ENCODE measurements around the gene MRPS16. TPM values are rescaled to one million over a fixed set of nuclear protein-coding genes. Genes with fewer than 3 reads are reported as not detected.
A peak's percentile ranks its signal among the peaks of the same experiment; 100 is the strongest.

MRPS16 gene
- total and polyA plus RNA-seq, 9 of the 15 experiments (the other 6 are each of a cell fraction or from before 2014, with no cell fraction given), result 65.0 to 239 (median 146) TPM

GRCh38 chr10:73252445-73253224, at the start of gene MRPS16 (continued):
- peak; percentile 24; the same call in 1 of the 2 replicates for TF ChIP-seq E2F4 (CRISPR knock-in tag; IDR thresholded peaks at IDR 0.05; ENCODE audit: low read depth)
- TF ChIP-seq IFI16 (CRISPR knock-in tag; IDR thresholded peaks at IDR 0.05), result no peak
- peak in 1 of 2 experiments; percentile 64; a peak in 2 of 4 replicates for TF ChIP-seq MLLT1 (IDR thresholded peaks at IDR 0.05)
- no peak for TF ChIP-seq ZNF77 (CRISPR knock-in tag; IDR thresholded peaks at IDR 0.05)
- TF ChIP-seq PTBP1 (IDR thresholded peaks at IDR 0.05; ENCODE audit: low read depth, low read length), result no peak
- TF ChIP-seq ZBED1 (IDR thresholded peaks at IDR 0.05), result peak; percentile 91; the same call in 1 of the 2 replicates
- no peak for TF ChIP-seq ZNF253 (CRISPR knock-in tag; conservative IDR thresholded peaks at IDR 0.05)
- no peak for TF ChIP-seq ZNF354B (CRISPR knock-in tag; IDR thresholded peaks at IDR 0.05)
- TF ChIP-seq KDM2B (CRISPR knock-in tag; IDR thresholded peaks at IDR 0.05), result peak; percentile 72; the same call in 1 of the 2 replicates
- TF ChIP-seq SUPT5H (IDR thresholded peaks at IDR 0.05), result peak; percentile 97
- peak; percentile 59; the same call in 1 of the 2 replicates for TF ChIP-seq FOXJ2 (tag; IDR thresholded peaks at IDR 0.05)
- 0 out of 4 replicates have a peak, but pooled peaks of 1 of the 2 experiments have one; percentile 23 for TF ChIP-seq RCOR1 (IDR thresholded peaks at IDR 0.05; ENCODE audit: borderline replicate concordance in 1 of 2, low read depth in 2 of 2, low read length in 2 of 2)
- peak; percentile 16; the same call in 1 of the 2 replicates for TF ChIP-seq ZBTB7A (IDR thresholded peaks at IDR 0.05; ENCODE audit: borderline replicate concordance, control insufficient read depth, low read depth, low read length)
- no peak for TF ChIP-seq ZNF655 (CRISPR knock-in tag; IDR thresholded peaks at IDR 0.05)
- no peak for TF ChIP-seq ZNF217 (CRISPR knock-in tag; IDR thresholded peaks at IDR 0.05)
- TF ChIP-seq THRB (CRISPR knock-in tag; conservative IDR thresholded peaks at IDR 0.05), result peak; percentile 80; the same call in 1 of the 2 replicates
- TF ChIP-seq POU5F1 (IDR thresholded peaks at IDR 0.05; ENCODE audit: borderline replicate concordance, low read depth, low read length, partially characterized antibody), result no peak
- TF ChIP-seq MAFF (IDR thresholded peaks at IDR 0.05; ENCODE audit: low read length), result no peak
- no peak; the same call in 1 of the 2 replicates for TF ChIP-seq ZNF79 (CRISPR knock-in tag; IDR thresholded peaks at IDR 0.05; ENCODE audit: low read depth)
- TF ChIP-seq IRF2 (CRISPR knock-in tag; IDR thresholded peaks at IDR 0.05), result no peak
- TF ChIP-seq FOXO4 (CRISPR knock-in tag; IDR thresholded peaks at IDR 0.05), result 0 out of 2 replicates have a peak, but pooled peaks have one; percentile 83
- TF ChIP-seq SRSF1 (IDR thresholded peaks at IDR 0.05; ENCODE audit: low read depth, low read length), result no peak
